Measurements from ENCODE around the gene RHOT1.
"Not testable (repeated sequence)": the region's sequence is repeated elsewhere in the genome, so short reads cannot be mapped to it uniquely, and the experiment has no call there.

RHOT1 gene

DNA sequence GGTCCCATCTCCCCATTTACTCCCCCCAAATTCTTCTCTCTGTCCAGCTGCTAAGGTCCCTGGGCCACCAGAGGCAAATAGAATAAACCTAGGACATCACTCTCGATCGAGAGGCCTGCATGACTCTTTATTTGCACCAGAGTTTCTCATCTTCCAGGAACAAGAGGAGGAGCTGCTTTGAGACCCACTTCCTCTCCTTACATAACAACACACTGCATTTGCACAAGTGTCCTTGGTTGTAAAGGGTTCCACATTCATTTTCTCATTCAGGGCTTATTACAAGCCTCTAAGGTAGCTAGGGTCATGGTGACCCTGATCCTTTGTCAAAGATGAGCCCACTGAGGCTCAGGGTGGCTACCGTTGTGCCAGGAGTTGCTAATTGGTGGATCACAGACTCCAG lies 38.1 kb upstream of the RHOT1 start:
- Histone ChIP-seq H3K9ac (ENCODE audit: insufficient read length, low read depth) (no peak overlapping the region), H3K27me3 (ENCODE audit: insufficient read depth, insufficient read length) (no peaks in the 10 kb centered on the region), H3K4me3 (ENCODE audit: insufficient read length, low read depth) (no peak overlapping the region), H3K9me3 (ENCODE audit: insufficient read depth, low read length) (no peaks in the 10 kb centered on the region), H3K36me3 (ENCODE audit: insufficient read depth, insufficient read length, low read length) (no peaks in the 10 kb centered on the region), H3K4me1 (ENCODE audit: insufficient read depth, insufficient read length) (no peaks in the 10 kb centered on the region)
- DNase-seq (ENCODE audit: low read depth, low spot score), result no peak
- TF ChIP-seq ZNF274 (IDR thresholded peaks at IDR 0.05; ENCODE audit: low read depth, low read length) (no peak), YY1 (IDR thresholded peaks at IDR 0.05; ENCODE audit: insufficient read depth, insufficient read length) (no peak), SUZ12 (IDR thresholded peaks at IDR 0.05; ENCODE audit: extremely low read depth, insufficient read depth, insufficient read length) (no peak)

DNA sequence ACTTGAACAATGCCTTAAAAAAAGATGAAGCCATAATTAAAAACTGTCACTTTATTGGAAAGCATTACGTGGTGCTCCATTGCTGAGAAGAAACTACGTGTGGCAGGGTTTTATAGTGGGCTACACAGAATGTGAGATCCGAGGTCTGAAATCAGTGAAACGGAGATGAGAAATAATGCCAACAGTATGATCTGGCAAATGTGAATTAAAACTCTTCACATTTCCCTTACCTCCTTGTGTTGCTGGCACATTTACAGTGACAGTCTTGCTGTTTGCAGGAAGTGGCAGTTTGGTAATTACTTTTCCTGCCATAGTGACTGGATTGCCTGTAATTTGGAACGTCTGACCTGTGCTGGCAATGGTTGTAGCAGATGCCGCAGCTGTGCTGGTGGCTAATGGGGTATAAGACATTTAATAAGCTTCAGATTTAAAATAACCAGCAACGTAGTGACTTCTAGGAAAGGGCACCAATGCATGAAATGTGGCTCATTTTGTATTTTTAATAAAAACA lies 35.8 kb upstream of the RHOT1 start:
- H3K36me3 ChIP-seq (ENCODE audit: insufficient read depth, insufficient read length, low read length); DNase-seq (ENCODE audit: low read depth, low spot score); H3K4me1 ChIP-seq (ENCODE audit: insufficient read depth, insufficient read length); H3K9ac ChIP-seq (ENCODE audit: insufficient read length, low read depth); H3K27me3 ChIP-seq (ENCODE audit: insufficient read depth, insufficient read length); H3K4me3 ChIP-seq (ENCODE audit: insufficient read length, low read depth); H3K9me3 ChIP-seq (ENCODE audit: insufficient read depth, low read length): not testable (repeated sequence)

DNA sequence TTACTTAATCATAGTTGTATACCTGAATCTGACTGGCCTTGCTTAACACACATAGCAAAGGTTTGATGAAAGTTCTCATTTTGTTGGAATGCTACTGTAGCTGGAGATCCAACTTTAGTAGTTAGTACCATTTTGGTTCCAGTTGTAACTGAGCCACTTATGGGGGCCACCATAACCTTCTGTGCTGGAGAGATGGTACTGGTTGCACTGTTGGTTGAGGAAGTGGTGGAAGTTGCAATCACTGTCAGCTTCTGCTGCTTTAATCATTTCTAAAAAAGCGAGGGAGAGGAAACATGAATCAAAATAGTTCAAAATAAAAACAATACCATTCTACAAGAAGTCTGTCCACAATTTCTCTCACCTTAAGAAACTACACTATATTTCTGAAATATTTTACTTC lies 35.1 kb upstream of the RHOT1 start:
- not testable (repeated sequence) for H3K4me1 ChIP-seq (ENCODE audit: insufficient read depth, insufficient read length); H3K27me3 ChIP-seq (ENCODE audit: insufficient read depth, insufficient read length); H3K4me3 ChIP-seq (ENCODE audit: insufficient read length, low read depth); H3K36me3 ChIP-seq (ENCODE audit: insufficient read depth, insufficient read length, low read length); DNase-seq (ENCODE audit: low read depth, low spot score); H3K9ac ChIP-seq (ENCODE audit: insufficient read length, low read depth); H3K9me3 ChIP-seq (ENCODE audit: insufficient read depth, low read length)

DNA sequence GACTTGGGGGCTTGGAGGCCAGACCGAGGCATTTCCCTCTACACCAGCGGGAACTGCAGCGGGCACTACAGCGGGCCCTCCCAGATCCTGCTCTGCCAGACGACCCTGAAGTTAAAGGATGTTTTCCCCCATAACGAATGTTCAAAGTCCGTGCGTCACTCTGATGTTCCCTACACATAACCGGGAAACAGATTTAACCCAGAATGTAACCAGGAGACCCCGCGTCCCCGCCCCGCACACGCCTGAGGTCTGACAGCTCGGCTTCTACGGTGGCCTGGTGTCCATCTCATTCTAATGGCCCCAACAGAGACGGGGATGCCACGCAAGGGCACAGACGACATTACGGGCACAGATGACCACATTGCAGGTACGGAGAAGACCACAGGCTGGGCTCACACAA lies 31.7 kb upstream of the RHOT1 start:
- no peaks in the 10 kb centered on the region for H3K36me3 ChIP-seq (ENCODE audit: insufficient read depth, insufficient read length, low read length)
- H3K9me3 ChIP-seq (ENCODE audit: insufficient read depth, low read length), result no peaks in the 10 kb centered on the region
- DNase-seq (ENCODE audit: low read depth, low spot score), result no peak
- no peaks in the 10 kb centered on the region for H3K27me3 ChIP-seq (ENCODE audit: insufficient read depth, insufficient read length)
- peak overlapping the region; percentile 21 for H3K9ac ChIP-seq (ENCODE audit: insufficient read length, low read depth)
- TF ChIP-seq YY1 (IDR thresholded peaks at IDR 0.05; ENCODE audit: insufficient read depth, insufficient read length) (no peak), SUZ12 (IDR thresholded peaks at IDR 0.05; ENCODE audit: extremely low read depth, insufficient read depth, insufficient read length) (no peak), ZNF274 (IDR thresholded peaks at IDR 0.05; ENCODE audit: low read depth, low read length) (no peak)
- no peak overlapping the region for H3K4me3 ChIP-seq (ENCODE audit: insufficient read length, low read depth)
- H3K4me1 ChIP-seq (ENCODE audit: insufficient read depth, insufficient read length), result peaks cover 2% of the 10 kb centered on the region

DNA sequence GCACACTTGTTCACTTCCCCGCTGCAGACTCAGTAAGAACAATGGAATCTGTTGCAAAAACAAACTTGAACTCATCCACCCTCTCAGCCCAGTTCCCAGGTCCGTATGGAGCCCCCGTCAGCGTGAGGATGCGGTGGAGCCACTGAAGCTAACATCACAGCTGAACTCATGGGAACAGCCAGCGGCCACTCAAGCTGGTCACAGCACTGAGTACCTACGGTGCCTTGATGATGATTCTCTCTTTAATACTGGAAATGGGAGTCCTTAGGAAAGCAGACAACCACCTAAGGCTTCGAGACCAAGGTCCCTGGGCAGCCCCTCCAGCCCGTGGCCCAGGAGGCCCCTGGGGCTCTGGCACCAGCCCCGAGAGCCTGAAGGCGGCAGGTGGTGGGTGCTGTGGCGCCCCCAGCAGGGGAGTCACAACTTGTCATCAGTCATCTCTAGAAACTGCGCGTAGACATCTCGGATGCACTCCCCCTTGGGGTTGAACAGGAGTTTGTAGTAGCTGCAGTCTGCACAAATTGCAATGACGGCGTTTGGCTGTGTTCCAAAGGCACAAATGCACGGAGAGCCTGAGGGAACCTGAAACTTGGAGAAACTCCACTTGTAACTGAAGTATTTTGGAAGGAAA lies 31.0 kb upstream of the RHOT1 start:
- H3K4me1 ChIP-seq (ENCODE audit: insufficient read depth, insufficient read length), result peaks cover 2% of the 10 kb centered on the region
- no peaks in the 10 kb centered on the region for H3K36me3 ChIP-seq (ENCODE audit: insufficient read depth, insufficient read length, low read length)
- no peak overlapping the region for H3K9ac ChIP-seq (ENCODE audit: insufficient read length, low read depth)
- H3K4me3 ChIP-seq (ENCODE audit: insufficient read length, low read depth), result no peak overlapping the region
- DNase-seq (ENCODE audit: low read depth, low spot score), result no peak
- no peaks in the 10 kb centered on the region for H3K9me3 ChIP-seq (ENCODE audit: insufficient read depth, low read length)
- no peaks in the 10 kb centered on the region for H3K27me3 ChIP-seq (ENCODE audit: insufficient read depth, insufficient read length)
- TF ChIP-seq ZNF274 (IDR thresholded peaks at IDR 0.05; ENCODE audit: low read depth, low read length), result no peak
- no peak for TF ChIP-seq YY1 (IDR thresholded peaks at IDR 0.05; ENCODE audit: insufficient read depth, insufficient read length)
- no peak for TF ChIP-seq SUZ12 (IDR thresholded peaks at IDR 0.05; ENCODE audit: extremely low read depth, insufficient read depth, insufficient read length)

DNA sequence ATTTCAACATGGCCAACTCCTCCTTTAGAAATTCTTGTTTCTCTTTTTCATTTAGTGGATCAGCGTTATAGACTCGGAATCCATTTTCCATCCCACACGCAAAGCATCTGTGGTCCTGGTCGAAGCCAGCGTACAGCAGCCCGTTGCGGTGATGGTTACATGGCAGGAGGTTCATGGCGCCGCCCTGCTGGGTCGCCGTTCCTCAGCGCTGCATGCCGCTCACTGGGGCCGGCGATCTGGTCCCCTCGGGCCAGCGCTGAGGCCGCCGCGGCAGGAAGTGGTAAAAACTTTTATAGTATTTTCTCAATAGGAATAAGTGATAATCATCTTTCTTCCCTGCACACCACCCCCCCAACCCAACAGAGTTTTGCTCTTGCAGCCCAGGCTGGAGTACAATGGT lies 29.9 kb upstream of the RHOT1 start:
- Histone ChIP-seq H3K9me3 (ENCODE audit: insufficient read depth, low read length) (no peaks in the 10 kb centered on the region), H3K9ac (ENCODE audit: insufficient read length, low read depth) (no peak overlapping the region), H3K4me3 (ENCODE audit: insufficient read length, low read depth) (no peak overlapping the region), H3K36me3 (ENCODE audit: insufficient read depth, insufficient read length, low read length) (no peaks in the 10 kb centered on the region), H3K4me1 (ENCODE audit: insufficient read depth, insufficient read length) (peaks cover 2% of the 10 kb centered on the region), H3K27me3 (ENCODE audit: insufficient read depth, insufficient read length) (no peaks in the 10 kb centered on the region)
- TF ChIP-seq SUZ12 (IDR thresholded peaks at IDR 0.05; ENCODE audit: extremely low read depth, insufficient read depth, insufficient read length), result no peak
- TF ChIP-seq YY1 (IDR thresholded peaks at IDR 0.05; ENCODE audit: insufficient read depth, insufficient read length), result no peak
- TF ChIP-seq ZNF274 (IDR thresholded peaks at IDR 0.05; ENCODE audit: low read depth, low read length), result no peak
- no peak for DNase-seq (ENCODE audit: low read depth, low spot score)

DNA sequence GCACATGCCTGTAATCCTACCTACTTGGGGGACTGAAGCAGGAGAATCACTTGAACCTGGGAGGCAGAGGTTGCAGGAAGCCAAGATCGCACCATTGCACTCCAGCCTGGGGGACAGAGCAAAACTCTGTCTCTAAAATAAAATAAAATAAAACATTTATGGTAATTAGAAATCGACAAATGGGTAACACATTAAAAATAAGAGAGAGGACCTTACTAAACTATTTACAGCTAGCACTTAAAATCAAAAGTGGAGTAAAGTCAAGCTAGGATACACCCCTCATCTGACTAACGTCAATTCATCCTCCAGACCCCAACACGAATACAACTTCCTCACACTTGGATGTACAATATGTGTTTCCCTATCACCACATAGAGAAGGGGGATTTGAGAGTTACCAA lies 27.8 kb upstream of the RHOT1 start:
- Histone ChIP-seq H3K9ac (ENCODE audit: insufficient read length, low read depth) (no peak overlapping the region), H3K36me3 (ENCODE audit: insufficient read depth, insufficient read length, low read length) (no peaks in the 10 kb centered on the region), H3K4me1 (ENCODE audit: insufficient read depth, insufficient read length) (peaks cover 2% of the 10 kb centered on the region), H3K9me3 (ENCODE audit: insufficient read depth, low read length) (no peaks in the 10 kb centered on the region), H3K27me3 (ENCODE audit: insufficient read depth, insufficient read length) (no peaks in the 10 kb centered on the region), H3K4me3 (ENCODE audit: insufficient read length, low read depth) (no peak overlapping the region)
- no peak for DNase-seq (ENCODE audit: low read depth, low spot score)
- TF ChIP-seq ZNF274 (IDR thresholded peaks at IDR 0.05; ENCODE audit: low read depth, low read length) (no peak), YY1 (IDR thresholded peaks at IDR 0.05; ENCODE audit: insufficient read depth, insufficient read length) (no peak), SUZ12 (IDR thresholded peaks at IDR 0.05; ENCODE audit: extremely low read depth, insufficient read depth, insufficient read length) (no peak)

DNA sequence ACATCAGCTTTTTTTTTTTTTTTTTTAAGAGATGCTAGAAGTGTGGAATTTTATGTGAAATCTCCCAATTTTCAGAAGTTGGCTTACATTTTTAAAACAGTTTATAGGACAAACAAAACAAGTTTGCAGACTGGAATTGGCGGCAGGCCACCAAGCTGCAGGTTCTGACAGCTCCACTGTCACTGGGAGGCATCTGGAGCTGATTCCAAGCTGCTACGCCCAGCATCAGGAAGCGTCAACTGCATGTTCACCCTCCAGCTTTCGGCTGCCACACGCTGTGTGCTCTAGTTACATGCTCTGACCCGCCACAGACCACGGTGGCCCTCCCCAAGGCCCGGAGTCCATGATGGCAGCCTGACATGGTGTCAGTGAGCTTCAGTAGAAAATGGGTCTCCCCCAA lies 26.8 kb upstream of the RHOT1 start:
- not testable (repeated sequence) for H3K9me3 ChIP-seq (ENCODE audit: insufficient read depth, low read length); H3K4me1 ChIP-seq (ENCODE audit: insufficient read depth, insufficient read length); H3K27me3 ChIP-seq (ENCODE audit: insufficient read depth, insufficient read length); H3K9ac ChIP-seq (ENCODE audit: insufficient read length, low read depth); H3K4me3 ChIP-seq (ENCODE audit: insufficient read length, low read depth); H3K36me3 ChIP-seq (ENCODE audit: insufficient read depth, insufficient read length, low read length); DNase-seq (ENCODE audit: low read depth, low spot score)

All from NT2/D1 (cell line).